ENCODE results near the gene EFNA4.

The EFNA4 gene

DNA sequence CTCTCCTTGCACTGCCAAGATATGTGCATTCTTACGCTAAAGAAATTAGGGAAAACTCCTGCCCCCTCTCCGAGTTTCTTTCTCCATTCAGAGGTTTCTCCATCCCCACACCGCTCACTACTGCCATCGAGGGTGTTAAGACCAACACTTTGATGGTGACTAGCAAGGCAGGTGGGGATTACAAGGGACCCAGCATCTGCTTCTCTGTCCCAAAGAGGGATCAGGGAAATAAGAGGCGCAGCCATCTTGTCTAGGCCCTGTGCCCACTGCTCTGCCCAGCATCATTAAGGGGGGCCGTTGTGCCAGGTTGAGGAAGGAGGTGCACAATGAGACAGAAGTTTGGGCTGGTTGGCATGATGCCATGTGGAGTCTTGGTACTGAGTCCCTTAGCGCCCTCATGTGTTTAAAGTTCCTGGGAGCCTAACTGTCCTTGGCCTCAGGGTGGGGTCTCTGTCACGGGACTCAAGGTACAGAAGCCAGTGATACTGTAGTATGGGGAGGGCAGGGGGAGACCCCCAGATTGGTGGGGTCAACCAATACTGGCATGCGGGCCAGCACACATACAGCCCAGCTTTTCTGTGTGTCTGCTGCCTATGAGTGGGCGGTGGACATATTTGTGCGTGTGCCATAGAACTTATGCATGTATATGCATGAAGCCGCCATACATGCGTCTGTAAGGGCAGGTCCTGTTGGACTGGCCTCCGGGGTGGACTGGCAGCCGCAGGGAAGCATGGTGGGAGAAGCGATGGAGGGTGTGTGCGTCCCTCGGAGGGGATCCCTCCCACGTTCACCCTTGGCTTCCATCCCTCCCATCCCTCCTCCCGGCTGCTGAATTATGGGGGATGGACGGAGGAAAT is 20.6 kb downstream of the EFNA4 start:
- H3K4me3 ChIP-seq (ENCODE audit: low read length): peak overlapping the region; percentile 69
- no peak for DNase-seq (ENCODE audit: low read depth)
- TF ChIP-seq, protein P1, sequence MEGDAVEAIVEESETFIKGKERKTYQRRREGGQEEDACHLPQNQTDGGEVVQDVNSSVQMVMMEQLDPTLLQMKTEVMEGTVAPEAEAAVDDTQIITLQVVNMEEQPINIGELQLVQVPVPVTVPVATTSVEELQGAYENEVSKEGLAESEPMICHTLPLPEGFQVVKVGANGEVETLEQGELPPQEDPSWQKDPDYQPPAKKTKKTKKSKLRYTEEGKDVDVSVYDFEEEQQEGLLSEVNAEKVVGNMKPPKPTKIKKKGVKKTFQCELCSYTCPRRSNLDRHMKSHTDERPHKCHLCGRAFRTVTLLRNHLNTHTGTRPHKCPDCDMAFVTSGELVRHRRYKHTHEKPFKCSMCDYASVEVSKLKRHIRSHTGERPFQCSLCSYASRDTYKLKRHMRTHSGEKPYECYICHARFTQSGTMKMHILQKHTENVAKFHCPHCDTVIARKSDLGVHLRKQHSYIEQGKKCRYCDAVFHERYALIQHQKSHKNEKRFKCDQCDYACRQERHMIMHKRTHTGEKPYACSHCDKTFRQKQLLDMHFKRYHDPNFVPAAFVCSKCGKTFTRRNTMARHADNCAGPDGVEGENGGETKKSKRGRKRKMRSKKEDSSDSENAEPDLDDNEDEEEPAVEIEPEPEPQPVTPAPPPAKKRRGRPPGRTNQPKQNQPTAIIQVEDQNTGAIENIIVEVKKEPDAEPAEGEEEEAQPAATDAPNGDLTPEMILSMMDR (conservative IDR thresholded peaks at IDR 0.05; ENCODE audit: low read depth, low read length): peak; percentile 38

DNA sequence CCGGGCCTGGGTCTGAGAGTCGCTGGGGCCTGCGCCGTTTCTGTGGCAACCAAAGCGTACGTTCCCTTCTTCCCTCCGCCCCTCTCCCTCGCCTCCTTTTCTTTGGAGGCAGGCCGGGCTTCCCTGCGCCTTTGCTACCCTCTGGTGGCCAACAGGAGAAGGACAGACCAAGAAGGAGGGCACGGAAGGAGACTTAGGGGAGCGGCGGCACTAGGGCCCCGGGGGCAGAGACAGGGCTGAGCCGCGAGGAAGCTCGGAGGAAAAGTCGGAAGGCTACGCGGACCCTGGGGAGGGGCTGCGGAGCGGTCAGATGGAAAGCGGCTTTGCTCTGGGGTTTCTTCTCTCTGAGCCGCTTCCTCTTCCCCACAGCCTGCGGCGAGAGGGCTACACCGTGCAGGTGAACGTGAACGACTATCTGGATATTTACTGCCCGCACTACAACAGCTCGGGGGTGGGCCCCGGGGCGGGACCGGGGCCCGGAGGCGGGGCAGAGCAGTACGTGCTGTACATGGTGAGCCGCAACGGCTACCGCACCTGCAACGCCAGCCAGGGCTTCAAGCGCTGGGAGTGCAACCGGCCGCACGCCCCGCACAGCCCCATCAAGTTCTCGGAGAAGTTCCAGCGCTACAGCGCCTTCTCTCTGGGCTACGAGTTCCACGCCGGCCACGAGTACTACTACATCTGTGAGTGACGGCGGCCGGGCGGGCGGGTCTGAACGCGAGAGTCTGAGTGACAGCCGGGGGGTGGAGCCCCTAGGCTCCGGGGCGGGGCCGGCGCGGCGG is 21.4 kb downstream of the EFNA4 start:
- TF ChIP-seq, protein P1 (conservative IDR thresholded peaks at IDR 0.05; ENCODE audit: low read depth, low read length): peak; percentile 89
- H3K4me3 ChIP-seq (ENCODE audit: low read length): peak overlapping the region; percentile 69
- DNase-seq (ENCODE audit: low read depth): no peak

DNA sequence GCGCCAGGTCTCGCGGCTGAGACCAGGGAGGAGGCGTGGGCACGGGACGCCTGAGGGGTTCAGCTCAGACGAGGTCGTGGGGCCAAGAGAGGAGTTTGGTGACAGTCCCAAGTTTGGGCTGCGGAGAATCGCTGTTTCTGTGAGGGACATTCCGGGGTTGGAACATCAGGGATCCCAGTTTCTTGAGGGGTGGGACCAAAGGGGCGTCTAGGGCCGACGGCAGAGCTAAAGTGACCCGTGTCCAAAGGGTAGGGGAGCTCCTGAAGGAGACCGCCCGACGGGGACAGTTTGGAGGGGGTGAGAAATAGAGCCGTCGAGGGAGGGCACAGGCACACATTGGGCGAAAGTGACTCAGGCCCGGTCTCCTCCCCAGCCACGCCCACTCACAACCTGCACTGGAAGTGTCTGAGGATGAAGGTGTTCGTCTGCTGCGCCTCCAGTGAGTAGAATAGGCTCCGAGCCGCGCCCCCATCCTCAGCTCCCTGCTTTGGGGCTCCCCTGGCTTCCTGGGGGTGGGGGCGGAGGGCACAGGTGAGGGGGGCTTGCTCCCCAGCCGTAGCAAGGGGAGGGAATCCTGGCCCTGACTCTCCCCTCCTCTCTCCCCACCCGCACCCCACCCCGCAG is 22.1 kb downstream of the EFNA4 start:
- TF ChIP-seq, protein P1 (conservative IDR thresholded peaks at IDR 0.05; ENCODE audit: low read depth, low read length): no peak
- DNase-seq (ENCODE audit: low read depth): no peak
- H3K4me3 ChIP-seq (ENCODE audit: low read length): peak overlapping the region; percentile 69

DNA sequence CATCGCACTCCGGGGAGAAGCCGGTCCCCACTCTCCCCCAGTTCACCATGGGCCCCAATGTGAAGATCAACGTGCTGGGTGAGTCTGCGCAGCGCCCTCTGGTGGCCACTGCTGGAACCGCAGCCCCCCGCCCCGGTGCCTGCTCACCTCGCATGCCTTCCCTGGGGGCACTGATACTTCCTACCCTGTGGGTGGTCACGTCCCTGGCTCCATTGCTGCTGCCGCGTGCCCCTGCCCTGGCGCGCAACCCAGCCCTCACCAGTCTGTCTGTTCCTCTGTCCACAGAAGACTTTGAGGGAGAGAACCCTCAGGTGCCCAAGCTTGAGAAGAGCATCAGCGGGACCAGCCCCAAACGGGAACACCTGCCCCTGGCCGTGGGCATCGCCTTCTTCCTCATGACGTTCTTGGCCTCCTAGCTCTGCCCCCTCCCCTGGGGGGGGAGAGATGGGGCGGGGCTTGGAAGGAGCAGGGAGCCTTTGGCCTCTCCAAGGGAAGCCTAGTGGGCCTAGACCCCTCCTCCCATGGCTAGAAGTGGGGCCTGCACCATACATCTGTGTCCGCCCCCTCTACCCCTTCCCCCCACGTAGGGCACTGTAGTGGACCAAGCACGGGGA is 22.7 kb downstream of the EFNA4 start:
- TF ChIP-seq, protein P1 (conservative IDR thresholded peaks at IDR 0.05; ENCODE audit: low read depth, low read length): peak; percentile 84
- no peak for DNase-seq (ENCODE audit: low read depth)
- H3K4me3 ChIP-seq (ENCODE audit: low read length): no peak overlapping the region

DNA sequence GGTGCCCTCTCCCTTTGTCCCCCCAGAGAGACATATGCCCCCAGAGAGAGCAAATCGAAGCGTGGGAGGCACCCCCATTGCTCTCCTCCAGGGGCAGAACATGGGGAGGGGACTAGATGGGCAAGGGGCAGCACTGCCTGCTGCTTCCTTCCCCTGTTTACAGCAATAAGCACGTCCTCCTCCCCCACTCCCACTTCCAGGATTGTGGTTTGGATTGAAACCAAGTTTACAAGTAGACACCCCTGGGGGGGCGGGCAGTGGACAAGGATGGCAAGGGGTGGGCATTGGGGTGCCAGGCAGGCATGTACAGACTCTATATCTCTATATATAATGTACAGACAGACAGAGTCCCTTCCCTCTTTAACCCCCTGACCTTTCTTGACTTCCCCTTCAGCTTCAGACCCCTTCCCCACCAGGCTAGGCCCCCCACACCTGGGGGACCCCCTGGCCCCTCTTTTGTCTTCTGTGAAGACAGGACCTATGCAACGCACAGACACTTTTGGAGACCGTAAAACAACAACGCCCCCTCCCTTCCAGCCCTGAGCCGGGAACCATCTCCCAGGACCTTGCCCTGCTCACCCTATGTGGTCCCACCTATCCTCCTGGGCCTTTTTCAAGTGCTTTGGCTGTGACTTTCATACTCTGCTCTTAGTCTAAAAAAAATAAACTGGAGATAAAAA is 23.5 kb downstream of the EFNA4 start:
- H3K4me3 ChIP-seq (ENCODE audit: low read length): no peak overlapping the region
- DNase-seq (ENCODE audit: low read depth): no peak
- TF ChIP-seq, protein P1 (conservative IDR thresholded peaks at IDR 0.05; ENCODE audit: low read depth, low read length): peak; percentile 12
